IMR-90 (cell line): Measurements from ENCODE around the gene EFNB2. TPM values are rescaled to one million over a fixed set of nuclear protein-coding genes. Genes with fewer than 3 reads are reported as not detected.

Experiments
- ATAC-seq: fragments of 200-7000 bp; cut with Tn5 transposase; 2 replicates; pipeline ENCODE4 v1.9.1; 2020; ENCODE audit warnings: low read depth, mild to moderate bottlenecking, moderate library complexity
- BruUV-seq: library from RNA; stranded (reverse); fragments of 400-500 nt; replicated peaks from 2 replicates; lab custom pipeline; 2021; lab: Mats Ljungman, UMichigan
- CTCF ChIA-PET: fragments of 300-600 bp; formaldehyde crosslinking; extraction: SDS; loops from one replicate; lab custom pipeline; 2021; ENCODE audit warnings: antibody characterized with exemption; lab: Yijun Ruan, JAX
- POLR2A ChIA-PET: fragments of 300-600 bp; sonication (Branson Sonifier 250); formaldehyde crosslinking; loops from one replicate; lab custom pipeline; 2022; ENCODE audit warnings: antibody characterized with exemption; ENCODE audit not compliant: unreplicated experiment; lab: Charles Lee
- DNase-seq: peaks from one replicate; pipeline ENCODE4 v3.0.0; 2013
- H2AFZ ChIP-seq: replicated peaks from 2 replicates; pipeline ENCODE3; 2013; ENCODE audit warnings: low read length, mild to moderate bottlenecking; ENCODE audit not compliant: poor library complexity
- H2AK5ac ChIP-seq: 2 replicates; pipeline ENCODE4 v1.6.1; 2013; ENCODE audit warnings: low read depth, low read length, inconsistent platforms
- H2AK9ac ChIP-seq: replicated peaks from 2 replicates; pipeline ENCODE3; 2013; ENCODE audit warnings: mild to moderate bottlenecking, low read depth, low read length, moderate library complexity; ENCODE audit not compliant: poor library complexity
- H2BK120ac ChIP-seq: 2 replicates; pipeline ENCODE4 v1.6.1; 2013; ENCODE audit warnings: low read depth, low read length, inconsistent platforms
- H2BK15ac ChIP-seq: 3 replicates; pipeline ENCODE4 v1.6.1; 2013; ENCODE audit warnings: low read depth, low read length, inconsistent platforms
- H2BK20ac ChIP-seq: 2 replicates; pipeline ENCODE4 v1.6.1; 2013; ENCODE audit warnings: low read depth, mild to moderate bottlenecking, inconsistent platforms, low read length, moderate library complexity
- H2BK5ac ChIP-seq: 2 replicates; pipeline ENCODE4 v1.6.1; 2013; ENCODE audit warnings: mild to moderate bottlenecking, low read depth, low read length, inconsistent platforms; ENCODE audit not compliant: poor library complexity, severe bottlenecking
- H3K14ac ChIP-seq: replicated peaks from 2 replicates; pipeline ENCODE4 v1.6.1; 2013; ENCODE audit warnings: low read depth, low read length, inconsistent platforms
- H3K18ac ChIP-seq: 2 replicates; pipeline ENCODE4 v1.6.1; 2013; ENCODE audit warnings: low read depth, low read length, control low read depth
- H3K23ac ChIP-seq: 2 replicates; pipeline ENCODE4 v1.6.1; 2013; ENCODE audit warnings: low read depth, low read length, inconsistent platforms
- H3K27ac ChIP-seq: 2 replicates; pipeline ENCODE4 v1.5.1; 2013; ENCODE audit warnings: mild to moderate bottlenecking, control low read depth, low read length; ENCODE audit not compliant: insufficient read depth
- H3K27me3 ChIP-seq: 2 replicates; pipeline ENCODE4 v1.6.1; 2013; ENCODE audit warnings: low read length; ENCODE audit not compliant: control insufficient read depth, insufficient read depth
- H3K36me3 ChIP-seq: 2 replicates; pipeline ENCODE4 v1.6.1; 2013; ENCODE audit warnings: low read length, mixed read lengths; ENCODE audit not compliant: control insufficient read depth, insufficient read depth
- H3K4ac ChIP-seq: 2 replicates; pipeline ENCODE4 v1.6.1; 2013; ENCODE audit warnings: low read depth, low read length, inconsistent platforms
- H3K4me1 ChIP-seq: 2 replicates; pipeline ENCODE4 v1.6.1; 2013; ENCODE audit warnings: low read length, mixed read lengths; ENCODE audit not compliant: control insufficient read depth, insufficient read depth
- H3K4me2 ChIP-seq: 2 replicates; pipeline ENCODE4 v1.6.1; 2013; ENCODE audit warnings: low read depth, mild to moderate bottlenecking, control low read depth, low read length, moderate library complexity
- H3K4me3 ChIP-seq: 2 replicates; pipeline ENCODE4 v1.5.1; 2013; ENCODE audit warnings: low read depth, mild to moderate bottlenecking, control low read depth, low read length, moderate library complexity; ENCODE audit not compliant: insufficient read depth
- H3K56ac ChIP-seq: 2 replicates; pipeline ENCODE4 v1.6.1; 2013; ENCODE audit warnings: low read length, inconsistent platforms; ENCODE audit not compliant: insufficient read depth; ENCODE audit errors: extremely low read depth
- H3K79me1 ChIP-seq, 2 experiments: 2 replicates each; pipeline ENCODE4 v1.6.1; 2013; ENCODE audit warnings: low read length in 2 of 2, inconsistent platforms in 1 of 2, low read depth in 1 of 2
- H3K9ac ChIP-seq: 2 replicates; pipeline ENCODE4 v1.6.1; 2013; ENCODE audit warnings: low read depth, low read length, control low read depth
- H3K9me1 ChIP-seq: 2 replicates; pipeline ENCODE4 v1.6.1; 2013; ENCODE audit warnings: low read length, inconsistent platforms; ENCODE audit not compliant: insufficient read depth
- H3K9me3 ChIP-seq: 2 replicates; pipeline ENCODE4 v1.6.1; 2013; ENCODE audit warnings: low read length; ENCODE audit not compliant: control insufficient read depth, insufficient read depth
- H4K20me1 ChIP-seq: 2 replicates; pipeline ENCODE4 v1.6.1; 2013; ENCODE audit warnings: low read length, inconsistent platforms; ENCODE audit not compliant: insufficient read depth
- H4K5ac ChIP-seq: 2 replicates; pipeline ENCODE4 v1.6.1; 2013; ENCODE audit warnings: mild to moderate bottlenecking, low read depth, low read length, control low read depth
- H4K8ac ChIP-seq, 2 experiments: 2 replicates each; pipeline ENCODE4 v1.6.1; 2013; ENCODE audit warnings: low read depth in 2 of 2, low read length in 2 of 2, control low read depth in 1 of 2, inconsistent platforms in 1 of 2
- H4K91ac ChIP-seq: 2 replicates; pipeline ENCODE4 v1.6.1; 2013; ENCODE audit warnings: low read depth, low read length, inconsistent platforms; ENCODE audit not compliant: insufficient read depth
- BHLHE40 ChIP-seq: fragments of 150-350 bp; IDR thresholded peaks from 2 replicates; pipeline ENCODE4 v1.6.1; 2016; ENCODE audit warnings: mild to moderate bottlenecking, low read depth, low read length
- CEBPB ChIP-seq: IDR thresholded peaks from 2 replicates; pipeline ENCODE4 v1.6.1; 2012; ENCODE audit warnings: low read depth, low read length, improper control_type of control experiment
- CHD1 ChIP-seq: IDR thresholded peaks from 2 replicates; pipeline ENCODE4 v1.6.1; 2012; ENCODE audit warnings: low read depth, low read length, improper control_type of control experiment
- FOS ChIP-seq: fragments of 150-350 bp; IDR thresholded peaks from 2 replicates; pipeline ENCODE4 v1.6.1; 2016; ENCODE audit warnings: low read depth, low read length
- MAFK ChIP-seq: IDR thresholded peaks from 2 replicates; pipeline ENCODE4 v1.6.1; 2012; ENCODE audit warnings: low read depth, low read length, improper control_type of control experiment
- MAZ ChIP-seq: IDR thresholded peaks from 2 replicates; pipeline ENCODE4 v1.6.1; 2012; ENCODE audit warnings: low read depth, mild to moderate bottlenecking, low read length, improper control_type of control experiment, moderate library complexity, borderline replicate concordance
- MXI1 ChIP-seq: IDR thresholded peaks from 2 replicates; pipeline ENCODE4 v1.6.1; 2012; ENCODE audit warnings: low read depth, mild to moderate bottlenecking, low read length, moderate library complexity, borderline replicate concordance
- NFE2L2 ChIP-seq: fragments of 150-350 bp; IDR thresholded peaks from 2 replicates; pipeline ENCODE4 v1.6.1; 2016; ENCODE audit warnings: low read depth, mild to moderate bottlenecking, low read length
- POLR2A ChIP-seq: IDR thresholded peaks from 2 replicates; pipeline ENCODE4 v1.6.1; 2012; ENCODE audit warnings: mild to moderate bottlenecking, low read depth, low read length
- RAD21 ChIP-seq: IDR thresholded peaks from 2 replicates; pipeline ENCODE4 v1.6.1; 2012; ENCODE audit warnings: low read length, improper control_type of control experiment
- RCOR1 ChIP-seq: IDR thresholded peaks from 2 replicates; pipeline ENCODE4 v1.6.1; 2012; ENCODE audit warnings: mild to moderate bottlenecking, low read length, improper control_type of control experiment; ENCODE audit not compliant: insufficient replicate concordance
- RFX5 ChIP-seq: IDR thresholded peaks from 2 replicates; pipeline ENCODE4 v1.8.0; 2012; ENCODE audit warnings: low read depth, mild to moderate bottlenecking, low read length, moderate library complexity
- SMC3 ChIP-seq: fragments of 150-350 bp; IDR thresholded peaks from 2 replicates; pipeline ENCODE4 v1.6.1; 2016; ENCODE audit warnings: low read depth, mild to moderate bottlenecking, antibody characterized with exemption, low read length, moderate library complexity
- USF2 ChIP-seq: fragments of 150-350 bp; IDR thresholded peaks from 2 replicates; pipeline ENCODE4 v1.6.1; 2017; ENCODE audit warnings: mild to moderate bottlenecking, antibody characterized with exemption, low read length, low read depth
- WGBS, 2 experiments: methylation state at CpG; one replicate each; pipeline versions ENCODE4 v1.1.5 to v1.1.7; 2013; ENCODE audit warnings: missing lambda C conversion rate in 2 of 2; ENCODE audit not compliant: insufficient read length in 1 of 2; ENCODE audit errors: extremely low coverage in 2 of 2; 5-methylcytosine and 5-hydroxymethylcytosine counted together
- dilution Hi-C: fragments of 300-500 bp; cut with HindIII; formaldehyde crosslinking; loops from one replicate; pipeline ENCODE4 v1.14.3; 2018; ENCODE audit warnings: low sequenced_read_pairs; ENCODE audit not compliant: unreplicated experiment
- in situ Hi-C: fragments of 300-500 bp; cut with MboI; formaldehyde crosslinking; loops from 3 replicates; pipeline ENCODE4 v1.14.3; 2019; ENCODE audit warnings: low sequenced_read_pairs, inconsistent platforms, mixed read lengths
- intact Hi-C: fragments of 100-400 bp; cut with micrococcal nuclease; formaldehyde crosslinking; loops from 2 replicates; pipeline ENCODE4 v1.10.0; 2022
- polyA plus RNA-seq, 3 experiments: library from polyadenylated mRNA; depleted of rRNA; stranded (reverse); fragments of >200 nt; gene quantifications; 2 replicates each; pipeline ENCODE4 v1.2.3, GENCODE V29; 2012; ENCODE audit warnings: low replicate concordance in 1 of 3
- total RNA-seq: library from RNA; depleted of rRNA; stranded (reverse); fragments of >200 nt; gene quantifications from 2 replicates; pipeline ENCODE4 v1.2.3, GENCODE V29; 2012
- TF ChIP-seq, protein P1 (sequence below): conservative IDR thresholded peaks from 2 replicates; pipeline ENCODE4 v1.5.1; 2012; ENCODE audit warnings: mild to moderate bottlenecking, low read depth, low read length, improper control_type of control experiment
- TF ChIP-seq, protein P2 (sequence below): fragments of 150-350 bp; IDR thresholded peaks from 2 replicates; pipeline ENCODE4 v1.6.1; 2016; ENCODE audit warnings: low read depth, mild to moderate bottlenecking, low read length, moderate library complexity, borderline replicate concordance

The EFNB2 gene
- total and polyA plus RNA-seq, 2 of the 4 experiments (the other 2 are of a cell fraction), result 5.4 to 6.0 TPM

- Histone ChIP-seq H2BK5ac (no peak overlapping the region), H3K4ac (no peak overlapping the region), H2BK20ac (no peak overlapping the region), H2BK15ac (no peak overlapping the region), H3K27ac (no peak overlapping the region), H2AFZ (no peak overlapping the region), H3K9me1 (no peaks in the 10 kb centered on the region), H3K56ac (no peak overlapping the region), H4K8ac (no peak overlapping the region), H2AK5ac (no peak overlapping the region), H3K9me3 (no peaks in the 10 kb centered on the region), H3K18ac (no peak overlapping the region), H3K4me2 (no peak overlapping the region), H3K9ac (no peak overlapping the region), H3K27me3 (no peaks in the 10 kb centered on the region), H4K91ac (no peak overlapping the region), H2AK9ac (no peak overlapping the region), H3K79me1 (no peaks in the 10 kb centered on the region), H3K14ac (no peak overlapping the region), H3K4me3 (no peak overlapping the region), H4K5ac (no peak overlapping the region), H4K20me1 (no peaks in the 10 kb centered on the region), H3K23ac (no peak overlapping the region), H3K4me1 (no peaks in the 10 kb centered on the region; the same call in 1 of the 2 replicates), H2BK120ac (no peak overlapping the region), H3K36me3 (no peaks in the 10 kb centered on the region)
- WGBS, 2 experiments, result 38% methylated on average over 2 of the region's 3 CpGs; no CpG with 5 or more reads in 1 of the 2 experiments
- DNase-seq (peak; percentile 15), ATAC-seq (peak; percentile 21; the same call in 1 of the 2 replicates)
- in situ Hi-C loops, result no loop called here
- ChIA-PET POLR2A (interaction anchor here (0.6 kb wide), 1 partner anchor 341 kb away, joined by 3 read pairs; no protein-coding TSS in a partner anchor), CTCF (no interaction called here)
- TF ChIP-seq FOS (no peak), POLR2A (no peak), CHD1 (no peak), CEBPB (no peak), RCOR1 (no peak), RFX5 (no peak), RAD21 (no peak), MAFK (no peak), NFE2L2 (no peak), USF2 (no peak), MXI1 (no peak), SMC3 (no peak), MAZ (no peak), BHLHE40 (no peak)
- TF ChIP-seq, protein P1, sequence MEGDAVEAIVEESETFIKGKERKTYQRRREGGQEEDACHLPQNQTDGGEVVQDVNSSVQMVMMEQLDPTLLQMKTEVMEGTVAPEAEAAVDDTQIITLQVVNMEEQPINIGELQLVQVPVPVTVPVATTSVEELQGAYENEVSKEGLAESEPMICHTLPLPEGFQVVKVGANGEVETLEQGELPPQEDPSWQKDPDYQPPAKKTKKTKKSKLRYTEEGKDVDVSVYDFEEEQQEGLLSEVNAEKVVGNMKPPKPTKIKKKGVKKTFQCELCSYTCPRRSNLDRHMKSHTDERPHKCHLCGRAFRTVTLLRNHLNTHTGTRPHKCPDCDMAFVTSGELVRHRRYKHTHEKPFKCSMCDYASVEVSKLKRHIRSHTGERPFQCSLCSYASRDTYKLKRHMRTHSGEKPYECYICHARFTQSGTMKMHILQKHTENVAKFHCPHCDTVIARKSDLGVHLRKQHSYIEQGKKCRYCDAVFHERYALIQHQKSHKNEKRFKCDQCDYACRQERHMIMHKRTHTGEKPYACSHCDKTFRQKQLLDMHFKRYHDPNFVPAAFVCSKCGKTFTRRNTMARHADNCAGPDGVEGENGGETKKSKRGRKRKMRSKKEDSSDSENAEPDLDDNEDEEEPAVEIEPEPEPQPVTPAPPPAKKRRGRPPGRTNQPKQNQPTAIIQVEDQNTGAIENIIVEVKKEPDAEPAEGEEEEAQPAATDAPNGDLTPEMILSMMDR, result no peak
- TF ChIP-seq, protein P2, sequence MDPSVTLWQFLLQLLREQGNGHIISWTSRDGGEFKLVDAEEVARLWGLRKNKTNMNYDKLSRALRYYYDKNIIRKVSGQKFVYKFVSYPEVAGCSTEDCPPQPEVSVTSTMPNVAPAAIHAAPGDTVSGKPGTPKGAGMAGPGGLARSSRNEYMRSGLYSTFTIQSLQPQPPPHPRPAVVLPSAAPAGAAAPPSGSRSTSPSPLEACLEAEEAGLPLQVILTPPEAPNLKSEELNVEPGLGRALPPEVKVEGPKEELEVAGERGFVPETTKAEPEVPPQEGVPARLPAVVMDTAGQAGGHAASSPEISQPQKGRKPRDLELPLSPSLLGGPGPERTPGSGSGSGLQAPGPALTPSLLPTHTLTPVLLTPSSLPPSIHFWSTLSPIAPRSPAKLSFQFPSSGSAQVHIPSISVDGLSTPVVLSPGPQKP, result no peak
- dilution Hi-C loops, result no loop called here
- no TSS peak for BruUV-seq
- intact Hi-C loops, result no loop called here
Measured at GRCh38 chr13:106573868-106574267, 38.4 kb upstream of the EFNB2 start.
